IMR-90 (cell line): Measurements from ENCODE around the gene METTL23. TPM values are rescaled to one million over a fixed set of nuclear protein-coding genes. Genes with fewer than 3 reads are reported as not detected.

Source experiments
- ATAC-seq: fragments of 200-7000 bp; cut with Tn5 transposase; 2 replicates; pipeline ENCODE4 v1.9.1; 2020; ENCODE audit warnings: low read depth, mild to moderate bottlenecking, moderate library complexity
- BruUV-seq: library from RNA; stranded (reverse); fragments of 400-500 nt; replicated peaks from 2 replicates; lab custom pipeline; 2021; lab: Mats Ljungman, UMichigan
- CTCF ChIA-PET: fragments of 300-600 bp; formaldehyde crosslinking; extraction: SDS; loops from one replicate; lab custom pipeline; 2021; ENCODE audit warnings: antibody characterized with exemption; lab: Yijun Ruan, JAX
- POLR2A ChIA-PET: fragments of 300-600 bp; sonication (Branson Sonifier 250); formaldehyde crosslinking; loops from one replicate; lab custom pipeline; 2022; ENCODE audit warnings: antibody characterized with exemption; ENCODE audit not compliant: unreplicated experiment; lab: Charles Lee
- DNase-seq: peaks from one replicate; pipeline ENCODE4 v3.0.0; 2013
- H2AFZ ChIP-seq: replicated peaks from 2 replicates; pipeline ENCODE3; 2013; ENCODE audit warnings: low read length, mild to moderate bottlenecking; ENCODE audit not compliant: poor library complexity
- H2AK5ac ChIP-seq: 2 replicates; pipeline ENCODE4 v1.6.1; 2013; ENCODE audit warnings: low read depth, low read length, inconsistent platforms
- H2AK9ac ChIP-seq: replicated peaks from 2 replicates; pipeline ENCODE3; 2013; ENCODE audit warnings: mild to moderate bottlenecking, low read depth, low read length, moderate library complexity; ENCODE audit not compliant: poor library complexity
- H2BK120ac ChIP-seq: 2 replicates; pipeline ENCODE4 v1.6.1; 2013; ENCODE audit warnings: low read depth, low read length, inconsistent platforms
- H2BK15ac ChIP-seq: 3 replicates; pipeline ENCODE4 v1.6.1; 2013; ENCODE audit warnings: low read depth, low read length, inconsistent platforms
- H2BK20ac ChIP-seq: 2 replicates; pipeline ENCODE4 v1.6.1; 2013; ENCODE audit warnings: low read depth, mild to moderate bottlenecking, inconsistent platforms, low read length, moderate library complexity
- H2BK5ac ChIP-seq: 2 replicates; pipeline ENCODE4 v1.6.1; 2013; ENCODE audit warnings: mild to moderate bottlenecking, low read depth, low read length, inconsistent platforms; ENCODE audit not compliant: poor library complexity, severe bottlenecking
- H3K14ac ChIP-seq: replicated peaks from 2 replicates; pipeline ENCODE4 v1.6.1; 2013; ENCODE audit warnings: low read depth, low read length, inconsistent platforms
- H3K18ac ChIP-seq: 2 replicates; pipeline ENCODE4 v1.6.1; 2013; ENCODE audit warnings: low read depth, low read length, control low read depth
- H3K23ac ChIP-seq: 2 replicates; pipeline ENCODE4 v1.6.1; 2013; ENCODE audit warnings: low read depth, low read length, inconsistent platforms
- H3K27ac ChIP-seq: 2 replicates; pipeline ENCODE4 v1.5.1; 2013; ENCODE audit warnings: mild to moderate bottlenecking, control low read depth, low read length; ENCODE audit not compliant: insufficient read depth
- H3K27me3 ChIP-seq: 2 replicates; pipeline ENCODE4 v1.6.1; 2013; ENCODE audit warnings: low read length; ENCODE audit not compliant: control insufficient read depth, insufficient read depth
- H3K36me3 ChIP-seq: 2 replicates; pipeline ENCODE4 v1.6.1; 2013; ENCODE audit warnings: low read length, mixed read lengths; ENCODE audit not compliant: control insufficient read depth, insufficient read depth
- H3K4ac ChIP-seq: 2 replicates; pipeline ENCODE4 v1.6.1; 2013; ENCODE audit warnings: low read depth, low read length, inconsistent platforms
- H3K4me1 ChIP-seq: 2 replicates; pipeline ENCODE4 v1.6.1; 2013; ENCODE audit warnings: low read length, mixed read lengths; ENCODE audit not compliant: control insufficient read depth, insufficient read depth
- H3K4me2 ChIP-seq: 2 replicates; pipeline ENCODE4 v1.6.1; 2013; ENCODE audit warnings: low read depth, mild to moderate bottlenecking, control low read depth, low read length, moderate library complexity
- H3K4me3 ChIP-seq: 2 replicates; pipeline ENCODE4 v1.5.1; 2013; ENCODE audit warnings: low read depth, mild to moderate bottlenecking, control low read depth, low read length, moderate library complexity; ENCODE audit not compliant: insufficient read depth
- H3K56ac ChIP-seq: 2 replicates; pipeline ENCODE4 v1.6.1; 2013; ENCODE audit warnings: low read length, inconsistent platforms; ENCODE audit not compliant: insufficient read depth; ENCODE audit errors: extremely low read depth
- H3K79me1 ChIP-seq, 2 experiments: 2 replicates each; pipeline ENCODE4 v1.6.1; 2013; ENCODE audit warnings: low read length in 2 of 2, inconsistent platforms in 1 of 2, low read depth in 1 of 2
- H3K9ac ChIP-seq: 2 replicates; pipeline ENCODE4 v1.6.1; 2013; ENCODE audit warnings: low read depth, low read length, control low read depth
- H3K9me1 ChIP-seq: 2 replicates; pipeline ENCODE4 v1.6.1; 2013; ENCODE audit warnings: low read length, inconsistent platforms; ENCODE audit not compliant: insufficient read depth
- H3K9me3 ChIP-seq: 2 replicates; pipeline ENCODE4 v1.6.1; 2013; ENCODE audit warnings: low read length; ENCODE audit not compliant: control insufficient read depth, insufficient read depth
- H4K20me1 ChIP-seq: 2 replicates; pipeline ENCODE4 v1.6.1; 2013; ENCODE audit warnings: low read length, inconsistent platforms; ENCODE audit not compliant: insufficient read depth
- H4K5ac ChIP-seq: 2 replicates; pipeline ENCODE4 v1.6.1; 2013; ENCODE audit warnings: mild to moderate bottlenecking, low read depth, low read length, control low read depth
- H4K8ac ChIP-seq, 2 experiments: 2 replicates each; pipeline ENCODE4 v1.6.1; 2013; ENCODE audit warnings: low read depth in 2 of 2, low read length in 2 of 2, control low read depth in 1 of 2, inconsistent platforms in 1 of 2
- H4K91ac ChIP-seq: 2 replicates; pipeline ENCODE4 v1.6.1; 2013; ENCODE audit warnings: low read depth, low read length, inconsistent platforms; ENCODE audit not compliant: insufficient read depth
- BHLHE40 ChIP-seq: fragments of 150-350 bp; IDR thresholded peaks from 2 replicates; pipeline ENCODE4 v1.6.1; 2016; ENCODE audit warnings: mild to moderate bottlenecking, low read depth, low read length
- CTCF ChIP-seq: conservative IDR thresholded peaks from 2 replicates; pipeline ENCODE4 v1.5.1; 2012; ENCODE audit warnings: mild to moderate bottlenecking, low read depth, low read length, improper control_type of control experiment
- ELK1 ChIP-seq: fragments of 150-350 bp; IDR thresholded peaks from 2 replicates; pipeline ENCODE4 v1.6.1; 2016; ENCODE audit warnings: low read depth, mild to moderate bottlenecking, low read length, moderate library complexity, borderline replicate concordance
- FOS ChIP-seq: fragments of 150-350 bp; IDR thresholded peaks from 2 replicates; pipeline ENCODE4 v1.6.1; 2016; ENCODE audit warnings: low read depth, low read length
- MAZ ChIP-seq: IDR thresholded peaks from 2 replicates; pipeline ENCODE4 v1.6.1; 2012; ENCODE audit warnings: low read depth, mild to moderate bottlenecking, low read length, improper control_type of control experiment, moderate library complexity, borderline replicate concordance
- NFE2L2 ChIP-seq: fragments of 150-350 bp; IDR thresholded peaks from 2 replicates; pipeline ENCODE4 v1.6.1; 2016; ENCODE audit warnings: low read depth, mild to moderate bottlenecking, low read length
- RAD21 ChIP-seq: IDR thresholded peaks from 2 replicates; pipeline ENCODE4 v1.6.1; 2012; ENCODE audit warnings: low read length, improper control_type of control experiment
- RCOR1 ChIP-seq: IDR thresholded peaks from 2 replicates; pipeline ENCODE4 v1.6.1; 2012; ENCODE audit warnings: mild to moderate bottlenecking, low read length, improper control_type of control experiment; ENCODE audit not compliant: insufficient replicate concordance
- RFX5 ChIP-seq: IDR thresholded peaks from 2 replicates; pipeline ENCODE4 v1.8.0; 2012; ENCODE audit warnings: low read depth, mild to moderate bottlenecking, low read length, moderate library complexity
- SMC3 ChIP-seq: fragments of 150-350 bp; IDR thresholded peaks from 2 replicates; pipeline ENCODE4 v1.6.1; 2016; ENCODE audit warnings: low read depth, mild to moderate bottlenecking, antibody characterized with exemption, low read length, moderate library complexity
- WGBS, 2 experiments: methylation state at CpG; one replicate each; pipeline versions ENCODE4 v1.1.5 to v1.1.7; 2013; ENCODE audit warnings: missing lambda C conversion rate in 2 of 2; ENCODE audit not compliant: insufficient read length in 1 of 2; ENCODE audit errors: extremely low coverage in 2 of 2; 5-methylcytosine and 5-hydroxymethylcytosine counted together
- dilution Hi-C: fragments of 300-500 bp; cut with HindIII; formaldehyde crosslinking; loops from one replicate; pipeline ENCODE4 v1.14.3; 2018; ENCODE audit warnings: low sequenced_read_pairs; ENCODE audit not compliant: unreplicated experiment
- in situ Hi-C: fragments of 300-500 bp; cut with MboI; formaldehyde crosslinking; loops from 3 replicates; pipeline ENCODE4 v1.14.3; 2019; ENCODE audit warnings: low sequenced_read_pairs, inconsistent platforms, mixed read lengths
- intact Hi-C: fragments of 100-400 bp; cut with micrococcal nuclease; formaldehyde crosslinking; loops from 2 replicates; pipeline ENCODE4 v1.10.0; 2022
- polyA plus RNA-seq, 3 experiments: library from polyadenylated mRNA; depleted of rRNA; stranded (reverse); fragments of >200 nt; gene quantifications; 2 replicates each; pipeline ENCODE4 v1.2.3, GENCODE V29; 2012; ENCODE audit warnings: low replicate concordance in 1 of 3
- total RNA-seq: library from RNA; depleted of rRNA; stranded (reverse); fragments of >200 nt; gene quantifications from 2 replicates; pipeline ENCODE4 v1.2.3, GENCODE V29; 2012

Gene METTL23
- total and polyA plus RNA-seq, 2 of the 4 experiments (the other 2 are of a cell fraction), result 18.8 to 32.1 TPM

- H2BK15ac ChIP-seq, result no peak overlapping the region
- no peak overlapping the region for H3K18ac ChIP-seq
- POLR2A ChIA-PET, result interaction anchor here (0.6 kb wide), 1 partner anchor 8 kb away, joined by 7 read pairs; no protein-coding TSS in a partner anchor
- no peak overlapping the region for H2AFZ ChIP-seq
- no peaks in the 10 kb centered on the region for H3K9me1 ChIP-seq
- no peak overlapping the region for H2AK9ac ChIP-seq
- H2AK5ac ChIP-seq, result no peak overlapping the region
- H2BK120ac ChIP-seq, result no peak overlapping the region
- no peak for ATAC-seq
- no peak overlapping the region for H3K27ac ChIP-seq
- no peak overlapping the region for H4K91ac ChIP-seq
- H2BK5ac ChIP-seq, result no peak overlapping the region
- H3K79me1 ChIP-seq, result peaks cover 0 to 44% of the 10 kb centered on the region in 2 experiments; a peak in 3 of 4 replicates
- no CpG with 5 or more reads among the region's 1 CpG for WGBS, 2 experiments
- CTCF ChIA-PET, result no interaction called here
- H3K4ac ChIP-seq, result no peak overlapping the region
- no peak overlapping the region for H3K23ac ChIP-seq
- H4K20me1 ChIP-seq, result peaks cover 27% of the 10 kb centered on the region
- dilution Hi-C loops, result no loop called here
- H3K36me3 ChIP-seq, result peaks cover 57% of the 10 kb centered on the region
- H3K9me3 ChIP-seq, result no peaks in the 10 kb centered on the region
- TF ChIP-seq SMC3, result no peak
- no peak for TF ChIP-seq BHLHE40
- no peak for TF ChIP-seq RCOR1
- TF ChIP-seq RFX5, result no peak
- no peak for TF ChIP-seq ELK1
- no peak for TF ChIP-seq RAD21
- TF ChIP-seq MAZ, result no peak
- no peak for TF ChIP-seq NFE2L2
- TF ChIP-seq FOS, result no peak
- no peak for TF ChIP-seq CTCF
- H3K4me3 ChIP-seq, result no peak overlapping the region
- no TSS peak for BruUV-seq
- no peak overlapping the region for H3K9ac ChIP-seq
- no peak overlapping the region for H4K8ac ChIP-seq
- no peak overlapping the region for H3K14ac ChIP-seq
- no peak overlapping the region for H3K56ac ChIP-seq
- no peak overlapping the region for H4K5ac ChIP-seq
- no peak overlapping the region for H3K4me2 ChIP-seq
- no peak overlapping the region for H2BK20ac ChIP-seq
- in situ Hi-C loops, result no loop called here
- DNase-seq, result no peak
- H3K27me3 ChIP-seq, result no peaks in the 10 kb centered on the region
- peaks cover 7% of the 10 kb centered on the region for H3K4me1 ChIP-seq
- intact Hi-C loops, result no loop called here
Observed at GRCh38 chr17:76679239-76679638, 47.4 kb upstream of the METTL23 start.
